HepG2 (cell line): ENCODE measurements around the gene SEMA4C. TPM values are rescaled to one million over a fixed set of nuclear protein-coding genes. Genes with fewer than 3 reads are reported as not detected.

Experiments
- ATAC-seq: fragments of 200-7000 bp; cut with Tn5 transposase; 3 replicates; pipeline ENCODE4 v1.9.1; 2020; ENCODE audit warnings: mild to moderate bottlenecking, moderate library complexity
- BruUV-seq: library from RNA; stranded (reverse); fragments of 400-500 nt; replicated peaks from 2 replicates; lab custom pipeline; 2021; lab: Mats Ljungman, UMichigan
- CTCF ChIA-PET: fragments of 300-600 bp; formaldehyde crosslinking; extraction: SDS; loops from one replicate; lab custom pipeline; 2021; ENCODE audit warnings: low total read pairs, inconsistent platforms, low intra/inter-chr PET ratio; lab: Yijun Ruan, JAX
- POLR2A ChIA-PET: fragments of 350-600 bp; sonication (Branson Sonifier 250); formaldehyde crosslinking; loops from one replicate; lab custom pipeline; 2020; ENCODE audit warnings: antibody characterized with exemption, inconsistent platforms; lab: Yijun Ruan, JAX
- DNase-seq: peaks from one replicate; pipeline ENCODE4 v3.0.0-alpha.2; 2015; ENCODE audit warnings: low spot score
- FAIRE-seq: peaks from 3 replicates; lab custom pipeline; 2011; peaks lifted over from hg19 to GRCh38; lab: Jason Lieb, UNC
- H2AFZ ChIP-seq: one replicate; pipeline ENCODE4 v1.6.1; 2011; ENCODE audit warnings: low read length, inconsistent platforms
- H3K27ac ChIP-seq: fragments of 300-600 bp; 3 replicates; pipeline ENCODE4 v1.8.0; 2011; ENCODE audit warnings: mixed run types, mild to moderate bottlenecking, mixed read lengths, low read length, inconsistent platforms; ENCODE audit not compliant: insufficient read depth; ENCODE audit errors: extremely low read length
- H3K27me3 ChIP-seq, 2 experiments: fragments of 200-600 bp in 1 of 2; 2 replicates in 1 of 2; 3 replicates in 1 of 2; pipeline versions ENCODE4 v1.6.0 to v1.8.0; 2011; ENCODE audit warnings: low read length in 2 of 2, mild to moderate bottlenecking in 2 of 2, moderate library complexity in 2 of 2, inconsistent platforms in 1 of 2; ENCODE audit not compliant: insufficient read depth in 2 of 2, control insufficient read depth in 1 of 2
- H3K36me3 ChIP-seq, 2 experiments: fragments of 200-600 bp in 1 of 2; replicated peaks in 1 of 2; 2 replicates in 1 of 2; 3 replicates in 1 of 2; pipeline versions ENCODE4 v1.5.1 to v1.8.0; 2011; ENCODE audit warnings: low read length in 2 of 2, inconsistent platforms in 1 of 2; ENCODE audit not compliant: insufficient read depth in 2 of 2, control insufficient read depth in 1 of 2
- H3K4me1 ChIP-seq: 2 replicates; pipeline ENCODE4 v1.5.1; 2012; ENCODE audit warnings: low read length, inconsistent platforms; ENCODE audit not compliant: insufficient read depth
- H3K4me2 ChIP-seq: 2 replicates; pipeline ENCODE4 v1.6.0; 2011; ENCODE audit warnings: low read depth, low read length, inconsistent platforms
- H3K4me3 ChIP-seq, 3 experiments: fragments of 200-600 bp in 1 of 3; sonication (generic), shearing (Covaris generic) in 1 of 3; replicated peaks in 1 of 3; 2 replicates each; pipeline ENCODE4 v1.5.1; 2011 to 2016; ENCODE audit warnings: low read length in 3 of 3, inconsistent platforms in 2 of 3, low read depth in 2 of 3, mild to moderate bottlenecking in 2 of 3, control low read depth in 1 of 3, mixed read lengths in 1 of 3; ENCODE audit not compliant: insufficient read depth in 1 of 3
- H3K79me2 ChIP-seq: one replicate; pipeline ENCODE4 v1.6.1; 2011; ENCODE audit warnings: low read length, inconsistent platforms; ENCODE audit not compliant: insufficient read depth
- H3K9ac ChIP-seq: 2 replicates; pipeline ENCODE4 v1.6.0; 2011; ENCODE audit warnings: mild to moderate bottlenecking, low read depth, low read length, inconsistent platforms; ENCODE audit not compliant: insufficient read depth
- H3K9me3 ChIP-seq: 2 replicates; pipeline ENCODE4 v1.5.1; 2012; ENCODE audit warnings: mild to moderate bottlenecking, low read length
- H4K20me1 ChIP-seq: 2 replicates; pipeline ENCODE4 v1.6.0; 2011; ENCODE audit warnings: inconsistent platforms, mild to moderate bottlenecking, low read length, moderate library complexity; ENCODE audit not compliant: insufficient read depth
- CENPBD1 ChIP-seq: sonication (generic); formaldehyde crosslinking; IDR thresholded peaks from 2 replicates; pipeline ENCODE4 v1.8.0; 2022; ENCODE audit warnings: missing genetic modification reagents, low read depth, mild to moderate bottlenecking, borderline replicate concordance
- DDIT3 ChIP-seq: sonication (generic); formaldehyde crosslinking; IDR thresholded peaks from 2 replicates; pipeline ENCODE4 v1.4.0; 2020; ENCODE audit warnings: mild to moderate bottlenecking, missing genetic modification reagents
- DNMT3B ChIP-seq: conservative IDR thresholded peaks from 2 replicates; pipeline ENCODE4 v1.6.1; 2016; ENCODE audit warnings: missing biosample characterization, control low read depth
- ELF3 ChIP-seq: IDR thresholded peaks from 2 replicates; pipeline ENCODE4 v1.6.1; 2016; ENCODE audit warnings: missing genetic modification reagents, missing compliant biosample characterization
- KDM4B ChIP-seq: sonication (generic); formaldehyde crosslinking; IDR thresholded peaks from 2 replicates; pipeline ENCODE4 v1.4.0; 2020; ENCODE audit warnings: missing genetic modification reagents
- KLF12 ChIP-seq: sonication (generic); formaldehyde crosslinking; IDR thresholded peaks from 2 replicates; pipeline ENCODE4 v1.4.0; 2020; ENCODE audit warnings: missing genetic modification reagents, borderline replicate concordance
- MED1 ChIP-seq: sonication (generic); formaldehyde crosslinking; IDR thresholded peaks from 2 replicates; pipeline ENCODE4 v1.4.0; 2020; ENCODE audit warnings: missing genetic modification reagents
- MED13 ChIP-seq: sonication (generic); formaldehyde crosslinking; IDR thresholded peaks from 2 replicates; pipeline ENCODE4 v1.5.0; 2020; ENCODE audit warnings: missing genetic modification reagents
- MEIS2 ChIP-seq: sonication (generic); formaldehyde crosslinking; IDR thresholded peaks from 2 replicates; pipeline ENCODE4 v1.9.0; 2021; ENCODE audit warnings: mild to moderate bottlenecking, missing genetic modification reagents
- MXD4 ChIP-seq: IDR thresholded peaks from 2 replicates; pipeline ENCODE4 v1.6.1; 2016; ENCODE audit warnings: mild to moderate bottlenecking, missing biosample characterization, missing genetic modification reagents
- PAXIP1 ChIP-seq: sonication (generic); formaldehyde crosslinking; conservative IDR thresholded peaks from 2 replicates; pipeline ENCODE4 v1.4.0; 2020; ENCODE audit warnings: mild to moderate bottlenecking, missing genetic modification reagents, moderate library complexity
- PBX3 ChIP-seq: sonication (generic); formaldehyde crosslinking; IDR thresholded peaks from 2 replicates; pipeline ENCODE4 v1.8.1; 2023; ENCODE audit warnings: missing genetic modification reagents, inconsistent platforms, borderline replicate concordance
- SRY ChIP-seq: sonication (generic); formaldehyde crosslinking; IDR thresholded peaks from 2 replicates; pipeline ENCODE4 v1.8.0; 2022; ENCODE audit warnings: mild to moderate bottlenecking, missing genetic modification reagents
- ZFP36L1 ChIP-seq: sonication (generic); formaldehyde crosslinking; IDR thresholded peaks from 2 replicates; pipeline ENCODE4 v1.8.0; 2022; ENCODE audit warnings: mild to moderate bottlenecking, missing genetic modification reagents, moderate library complexity
- ZNF10 ChIP-seq: sonication (generic); formaldehyde crosslinking; IDR thresholded peaks from 2 replicates; pipeline ENCODE4 v1.4.0; 2020; ENCODE audit warnings: mild to moderate bottlenecking, low read depth, missing genetic modification reagents, borderline replicate concordance
- ZNF121 ChIP-seq: sonication (generic); formaldehyde crosslinking; IDR thresholded peaks from 2 replicates; pipeline ENCODE4 v1.5.0; 2020; ENCODE audit warnings: mild to moderate bottlenecking, missing genetic modification reagents
- ZNF17 ChIP-seq: sonication (generic); formaldehyde crosslinking; IDR thresholded peaks from 2 replicates; pipeline ENCODE4 v1.5.0; 2020; ENCODE audit warnings: mild to moderate bottlenecking, missing genetic modification reagents
- ZNF784 ChIP-seq: sonication (generic); formaldehyde crosslinking; IDR thresholded peaks from 2 replicates; pipeline ENCODE4 v1.5.1; 2020; ENCODE audit warnings: missing genetic modification reagents, mild to moderate bottlenecking, borderline replicate concordance
- WGBS: methylation state at CpG from one replicate; pipeline ENCODE4 v1.1.6; 2017; ENCODE audit warnings: low lambda C conversion rate; 5-methylcytosine and 5-hydroxymethylcytosine counted together
- in situ Hi-C: cut with HindIII; loops from 2 replicates; pipeline ENCODE4 v1.10.0; 2017; ENCODE audit warnings: low pct_unique_long_range_greater_than_20kb; ENCODE audit not compliant: extremely low pct_ligation_motif_present
- intact Hi-C: fragments of 100-400 bp; cut with micrococcal nuclease; formaldehyde crosslinking; loops from one replicate; pipeline ENCODE4 v1.10.0; 2022; ENCODE audit not compliant: unreplicated experiment
- polyA plus RNA-seq, 8 experiments: library from polyadenylated mRNA; depleted of rRNA in 3 of 8; stranded (reverse) in 7 of 8; unstranded in 1 of 8; fragments of >200 nt; fragmentation: Illumina TruSeq in 4 of 8; extraction: Trizol in 4 of 8; gene quantifications; 2 replicates each; pipeline versions ENCODE4 v1.2.1 to v1.2.3, GENCODE V29; 2011 to 2016; ENCODE audit warnings: low read depth in 4 of 8, missing spikeins in 1 of 8, mixed read lengths in 1 of 8; ENCODE audit not compliant: insufficient read depth in 1 of 8
- total RNA-seq, 5 experiments: library from RNA; depleted of rRNA; stranded (reverse); fragments of >200 nt; fragmentation: Illumina TruSeq; extraction: Trizol; gene quantifications; 2 replicates each; pipeline ENCODE4 v1.2.3, GENCODE V29; 2016; ENCODE audit warnings: low read depth in 1 of 5

SEMA4C gene
- total and polyA plus RNA-seq, 2 of the 13 experiments (the other 11 are each of a cell fraction or from before 2014, with no cell fraction given), result 25.9 to 46.6 TPM

- Histone ChIP-seq H3K9me3 (no peaks in the 10 kb centered on the region), H3K9ac (no peak overlapping the region)
- ATAC-seq (no peak), FAIRE-seq (no peak)
- TF ChIP-seq PAXIP1 (CRISPR knock-in tag), result no peak
- no peak for TF ChIP-seq ELF3 (CRISPR knock-in tag)
- TF ChIP-seq MED13 (CRISPR knock-in tag), result no peak
- no peak for TF ChIP-seq PBX3 (CRISPR knock-in tag)
- TF ChIP-seq DDIT3 (CRISPR knock-in tag), result no peak
- no peak for TF ChIP-seq ZNF10 (CRISPR knock-in tag)
- TF ChIP-seq MED1 (CRISPR knock-in tag), result no peak
- no peak for TF ChIP-seq KDM4B
- no peak for TF ChIP-seq ZNF121 (CRISPR knock-in tag)
- TF ChIP-seq MXD4 (CRISPR knock-in tag), result no peak
- TF ChIP-seq KLF12 (CRISPR knock-in tag), result no peak
- no peak for TF ChIP-seq MEIS2 (CRISPR knock-in tag)
- no peak for TF ChIP-seq ZNF17
- TF ChIP-seq ZFP36L1 (CRISPR knock-in tag), result no peak
- TF ChIP-seq SRY, result no peak
- TF ChIP-seq CENPBD1 (CRISPR knock-in tag), result no peak
- no peak for TF ChIP-seq ZNF784
- no peak for TF ChIP-seq DNMT3B (CRISPR knock-in tag)
- TF ChIP-seq, all 625 proteins: peak for 0
- ChIA-PET POLR2A (interaction anchor here (1.2 kb wide), 1 partner anchor 22 kb away, joined by 4 read pairs; the partner anchor contains the start of gene ANKRD39), CTCF (no interaction called here)
- Histone ChIP-seq H3K4me1 (no peaks in the 10 kb centered on the region), H4K20me1 (no peaks in the 10 kb centered on the region; the same call in 1 of the 2 replicates), H2AFZ (no peak overlapping the region), H3K27me3 (peaks cover 45 to 96% of the 10 kb centered on the region in 2 experiments), H3K4me2 (no peak overlapping the region), H3K79me2 (no peaks in the 10 kb centered on the region), H3K36me3 (no peaks in the 10 kb centered on the region), H3K27ac (no peak overlapping the region), H3K4me3 (no peak overlapping the region)
- intact Hi-C loops, result no loop called here
- in situ Hi-C loops, result no loop called here
- WGBS, result 63% methylated on average over 11 of the region's 18 CpGs
- no TSS peak for BruUV-seq
- no peak for DNase-seq
Measured at GRCh38 chr2:96879545-96880040, 9.7 kb upstream of the SEMA4C start.
